ENCODE measurements around the gene UGT1A10. TPM values are rescaled to one million over a fixed set of nuclear protein-coding genes. Genes with fewer than 3 reads are reported as not detected.

UGT1A10 gene
- total RNA-seq, 2 donors from 2014 or later = 0.52 to 0.99 TPM

DNA sequence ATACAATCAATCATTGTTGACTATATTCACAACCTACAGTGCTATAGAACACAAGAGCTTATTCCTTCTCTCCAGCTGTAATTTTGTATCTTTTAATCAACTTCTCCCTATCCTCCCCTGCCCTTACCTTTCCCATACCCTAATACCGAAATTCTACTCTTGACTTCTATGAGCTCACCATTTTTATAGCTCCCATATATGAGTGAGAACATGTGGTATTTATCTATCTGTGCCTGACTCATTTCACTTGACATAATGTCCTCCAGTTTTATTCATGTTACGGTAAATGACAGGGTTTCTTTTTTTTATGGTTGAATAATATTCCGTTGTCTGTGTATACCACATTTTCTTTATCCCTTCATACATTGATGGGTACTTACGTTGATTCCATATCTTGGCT, 144.5 kb downstream of the UGT1A10 start:
- no peaks in the 10 kb centered on the region for H3K36me3 ChIP-seq (replicated peaks in 1 of 2; ENCODE audit: insufficient read depth in 1 of 2, low read depth in 2 of 2)
- no peak for TF ChIP-seq POLR2A (IDR thresholded peaks at IDR 0.05)
- TF ChIP-seq, protein P1, sequence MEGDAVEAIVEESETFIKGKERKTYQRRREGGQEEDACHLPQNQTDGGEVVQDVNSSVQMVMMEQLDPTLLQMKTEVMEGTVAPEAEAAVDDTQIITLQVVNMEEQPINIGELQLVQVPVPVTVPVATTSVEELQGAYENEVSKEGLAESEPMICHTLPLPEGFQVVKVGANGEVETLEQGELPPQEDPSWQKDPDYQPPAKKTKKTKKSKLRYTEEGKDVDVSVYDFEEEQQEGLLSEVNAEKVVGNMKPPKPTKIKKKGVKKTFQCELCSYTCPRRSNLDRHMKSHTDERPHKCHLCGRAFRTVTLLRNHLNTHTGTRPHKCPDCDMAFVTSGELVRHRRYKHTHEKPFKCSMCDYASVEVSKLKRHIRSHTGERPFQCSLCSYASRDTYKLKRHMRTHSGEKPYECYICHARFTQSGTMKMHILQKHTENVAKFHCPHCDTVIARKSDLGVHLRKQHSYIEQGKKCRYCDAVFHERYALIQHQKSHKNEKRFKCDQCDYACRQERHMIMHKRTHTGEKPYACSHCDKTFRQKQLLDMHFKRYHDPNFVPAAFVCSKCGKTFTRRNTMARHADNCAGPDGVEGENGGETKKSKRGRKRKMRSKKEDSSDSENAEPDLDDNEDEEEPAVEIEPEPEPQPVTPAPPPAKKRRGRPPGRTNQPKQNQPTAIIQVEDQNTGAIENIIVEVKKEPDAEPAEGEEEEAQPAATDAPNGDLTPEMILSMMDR (IDR thresholded peaks at IDR 0.05) = no peak
- no peak overlapping the region for H3K27ac ChIP-seq
- no peaks in the 10 kb centered on the region for H3K4me1 ChIP-seq
- ATAC-seq (no peak), DNase-seq (no peak)
- 76 to 77% methylated on average over 4 of the region's 4 CpGs for WGBS, 2 donors
- intact Hi-C loops (cut with DNase I) = no loop called here
- H3K4me3 ChIP-seq = no peak overlapping the region
- H3K9me3 ChIP-seq = peaks cover 0 to 15% (median 0%) of the 10 kb centered on the region in 3 donors
- H3K27me3 ChIP-seq = no peaks in the 10 kb centered on the region

- no peak overlapping the region for H3K27ac ChIP-seq
- intact Hi-C loops (cut with DNase I) = no loop called here
- 84 to 87% methylated on average over 6 to 7 of the region's 7 CpGs for WGBS, 2 donors
- no peak for DNase-seq
- H3K36me3 ChIP-seq (replicated peaks in 1 of 2; ENCODE audit: insufficient read depth in 1 of 2, low read depth in 2 of 2) = no peaks in the 10 kb centered on the region
- TF ChIP-seq, protein P1 (IDR thresholded peaks at IDR 0.05) = no peak
- no peak for TF ChIP-seq POLR2A (IDR thresholded peaks at IDR 0.05)
- no peak overlapping the region for H3K4me3 ChIP-seq
- H3K9me3 ChIP-seq = no peaks in the 10 kb centered on the region
- no peaks in the 10 kb centered on the region for H3K4me1 ChIP-seq
- H3K27me3 ChIP-seq = no peaks in the 10 kb centered on the region
- ATAC-seq = no peak
Measured at GRCh38 chr2:233789554-233789953, 153.3 kb downstream of the UGT1A10 start.

DNA sequence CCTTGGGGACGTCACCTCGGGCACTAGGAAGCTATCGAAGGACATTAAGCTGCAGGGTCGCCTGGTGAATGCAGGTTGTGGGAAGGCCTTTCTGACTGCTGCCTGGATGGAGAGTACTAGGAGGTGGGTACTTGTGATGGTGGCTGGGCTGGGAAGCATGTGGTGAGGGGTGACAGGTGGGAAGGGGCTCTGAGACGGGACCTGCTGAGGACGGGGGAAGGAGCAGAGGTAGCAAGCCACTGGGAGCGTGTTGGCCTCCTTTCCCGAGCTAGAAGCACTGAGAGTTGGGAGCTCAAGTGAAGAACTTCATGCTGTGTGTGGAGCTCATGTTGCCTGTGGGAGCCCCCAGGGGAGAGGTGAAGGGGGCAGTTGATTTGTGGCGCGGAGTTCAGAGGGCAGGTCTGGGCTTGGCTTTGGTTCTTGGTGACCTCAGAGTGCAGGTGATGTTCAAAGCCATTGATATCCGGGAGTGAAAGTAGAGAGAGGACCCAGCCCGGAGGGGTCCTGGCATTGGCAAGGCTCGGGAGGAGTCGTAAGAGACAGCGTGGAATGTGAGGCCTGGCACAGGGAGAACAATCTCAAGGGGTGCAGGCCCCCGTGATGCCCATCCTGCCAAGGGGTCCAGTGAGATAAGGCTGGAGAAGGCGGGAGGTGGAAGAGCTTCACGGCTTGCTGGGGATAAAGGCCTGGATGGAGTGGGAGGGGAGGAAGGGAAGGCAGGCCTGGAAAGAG, 155.1 kb downstream of the UGT1A10 start:
- Histone ChIP-seq H3K27ac (no peak overlapping the region), H3K36me3 (replicated peaks in 1 of 2; ENCODE audit: insufficient read depth in 1 of 2, low read depth in 2 of 2) (no peaks in the 10 kb centered on the region), H3K27me3 (no peaks in the 10 kb centered on the region), H3K9me3 (no peaks in the 10 kb centered on the region), H3K4me1 (no peaks in the 10 kb centered on the region), H3K4me3 (no peak overlapping the region)
- intact Hi-C loops (cut with DNase I) = no loop called here
- ATAC-seq (no peak), DNase-seq (no peak)
- WGBS, 2 donors = 64 to 75% methylated on average over 18 of the region's 18 CpGs
- TF ChIP-seq, protein P1 (IDR thresholded peaks at IDR 0.05) = no peak
- TF ChIP-seq POLR2A (IDR thresholded peaks at IDR 0.05) = no peak

GRCh38 chr2:233791883-233792329, 155.7 kb downstream of the UGT1A10 start:
- no peak for DNase-seq
- H3K9me3 ChIP-seq = no peaks in the 10 kb centered on the region
- H3K27me3 ChIP-seq = no peaks in the 10 kb centered on the region
- no peak overlapping the region for H3K4me3 ChIP-seq
- H3K4me1 ChIP-seq = no peaks in the 10 kb centered on the region
- intact Hi-C loops (cut with DNase I) = no loop called here
- ATAC-seq = no peak
- WGBS, 2 donors = 50 to 66% methylated on average over 9 of the region's 9 CpGs
- H3K36me3 ChIP-seq (replicated peaks in 1 of 2; ENCODE audit: insufficient read depth in 1 of 2, low read depth in 2 of 2) = no peaks in the 10 kb centered on the region
- H3K27ac ChIP-seq = no peak overlapping the region
- TF ChIP-seq POLR2A (IDR thresholded peaks at IDR 0.05) = no peak
- TF ChIP-seq, protein P1 (IDR thresholded peaks at IDR 0.05) = no peak

DNA sequence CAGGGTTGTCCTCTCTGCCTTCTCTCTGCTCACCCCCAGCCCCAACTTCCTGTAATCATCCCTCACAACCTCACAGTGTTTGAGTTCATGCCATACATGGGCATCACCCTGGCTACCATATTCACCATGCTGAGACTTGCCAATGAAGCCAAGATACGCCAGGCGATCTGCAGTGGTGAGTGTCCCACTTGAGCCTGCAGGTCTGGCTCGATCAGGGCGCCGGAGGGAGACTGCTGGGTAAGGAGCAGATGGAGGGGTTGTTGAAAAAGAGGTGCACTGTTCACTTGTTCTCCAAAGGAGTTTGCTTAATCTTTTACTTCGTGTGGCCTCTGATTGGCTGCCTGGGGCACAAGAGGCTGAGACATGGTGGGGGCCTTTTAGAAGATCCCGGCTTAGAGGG, 156.5 kb downstream of the UGT1A10 start:
- no peak for DNase-seq
- 79 to 86% methylated on average over 7 of the region's 7 CpGs for WGBS, 2 donors
- TF ChIP-seq, protein P1 (IDR thresholded peaks at IDR 0.05) = no peak
- no peak for TF ChIP-seq POLR2A (IDR thresholded peaks at IDR 0.05)

More for the DNA sequence above, 156.5 kb downstream of the UGT1A10 start:
- no peak for ATAC-seq
- no peaks in the 10 kb centered on the region for H3K9me3 ChIP-seq
- no peaks in the 10 kb centered on the region for H3K36me3 ChIP-seq (replicated peaks in 1 of 2; ENCODE audit: insufficient read depth in 1 of 2, low read depth in 2 of 2)
- H3K27me3 ChIP-seq = no peaks in the 10 kb centered on the region
- no peaks in the 10 kb centered on the region for H3K4me1 ChIP-seq
- no peak overlapping the region for H3K4me3 ChIP-seq
- H3K27ac ChIP-seq = no peak overlapping the region
- intact Hi-C loops (cut with DNase I) = no loop called here
